AML-193 (cell line): ENCODE results near the gene ZNF587.
A peak's percentile ranks its signal among the peaks of the same experiment; 100 is the strongest.
"Not testable (repeated sequence)": the region's sequence is repeated elsewhere in the genome, so short reads cannot be mapped to it uniquely, and the experiment has no call there.

ENCODE experiments used
- DNase-seq, 2 experiments: peaks; one replicate each; lab custom pipeline; 2025; lab: John Stamatoyannopoulos, UW

ZNF587 gene

GRCh38 chr19:57849666-57850473 lies at the start of gene ZNF587:
Gene ZNF587 (plus strand): TSS chr19:57849859. CDS start chr19:57850039, 180 bp downstream.
- DNase-seq, result peak; percentile 67 to 70

- no peak for DNase-seq
Observed at GRCh38 chr19:57800696-57801095, 49.0 kb upstream of the ZNF587 start.

- DNase-seq, result no peak
Observed at GRCh38 chr19:57802269-57802668, 47.4 kb upstream of the ZNF587 start.

- no peak for DNase-seq
Observed at GRCh38 chr19:57803265-57803593, 46.4 kb upstream of the ZNF587 start.

GRCh38 chr19:57803594-57804325 lies 45.9 kb upstream of the ZNF587 start:
- DNase-seq, result no peak

- no peak for DNase-seq
Observed at GRCh38 chr19:57807541-57807940, 42.1 kb upstream of the ZNF587 start.

- not testable (repeated sequence) for DNase-seq
Observed at GRCh38 chr19:57810410-57811295, 39.0 kb upstream of the ZNF587 start.

- DNase-seq, result no peak
Observed at GRCh38 chr19:57812226-57812625, 37.4 kb upstream of the ZNF587 start.

- not testable (repeated sequence) for DNase-seq
Observed at GRCh38 chr19:57812975-57813820, 36.5 kb upstream of the ZNF587 start.

GRCh38 chr19:57813919-57814504 lies 35.6 kb upstream of the ZNF587 start:
- no peak for DNase-seq

GRCh38 chr19:57814505-57815246 lies 35.0 kb upstream of the ZNF587 start, which contains the start of gene ZNF552:
Gene ZNF552 (minus strand): TSS chr19:57814913. CDS start chr19:57814743, 170 bp downstream.
- DNase-seq, result peak; percentile 84 to 88

- no peak for DNase-seq
Observed at GRCh38 chr19:57815247-57816075, 34.2 kb upstream of the ZNF587 start.

GRCh38 chr19:57816652-57817051 lies 33.0 kb upstream of the ZNF587 start:
- no peak for DNase-seq

GRCh38 chr19:57817976-57818375 lies 31.7 kb upstream of the ZNF587 start:
- DNase-seq, result no peak

GRCh38 chr19:57818378-57818777 lies 31.3 kb upstream of the ZNF587 start:
- no peak for DNase-seq

GRCh38 chr19:57819475-57820148 lies 30.0 kb upstream of the ZNF587 start:
- DNase-seq, result peak; percentile 87 to 90

GRCh38 chr19:57820599-57820998 lies 29.1 kb upstream of the ZNF587 start:
- no peak for DNase-seq

- not testable (repeated sequence) for DNase-seq
Observed at GRCh38 chr19:57821095-57821494, 28.6 kb upstream of the ZNF587 start.

GRCh38 chr19:57821501-57821900 lies 28.2 kb upstream of the ZNF587 start:
- DNase-seq, result not testable (repeated sequence)
